ENCODE measurements around the gene CYGB.

CYGB gene

GRCh38 chr17:76478730-76479514, 58.6 kb downstream of the CYGB start:
- DNase-seq (ENCODE audit: low spot score) = no peak

GRCh38 chr17:76478097-76478496, 59.4 kb downstream of the CYGB start:
- DNase-seq (ENCODE audit: low spot score) = no peak

GRCh38 chr17:76477576-76477975, 59.9 kb downstream of the CYGB start:
- no peak for DNase-seq (ENCODE audit: low spot score)

All from Ammon's horn (tissue), 1 donor.